ENCODE data around the gene PLAA.
"Not testable (repeated sequence)": the region's sequence is repeated elsewhere in the genome, so short reads cannot be mapped to it uniquely, and the experiment has no call there.

The PLAA gene

GRCh38 chr9:26928902-26929495 lies 18.0 kb downstream of the PLAA start:
- DNase-seq = no peak

- DNase-seq = no peak
These were observed 21.4 kb downstream of the PLAA start for GRCh38 chr9:26925609-26926008.

GRCh38 chr9:26919698-26920097 lies 27.3 kb downstream of the PLAA start:
- no peak for DNase-seq

- no peak for DNase-seq
These were observed 33.8 kb downstream of the PLAA start for GRCh38 chr9:26913138-26913668.

- DNase-seq = no peak
These were observed 42.4 kb downstream of the PLAA start for GRCh38 chr9:26904671-26905070.

GRCh38 chr9:26904070-26904469 lies 43.0 kb downstream of the PLAA start:
- DNase-seq = no peak

GRCh38 chr9:26893030-26893676 lies 53.9 kb downstream of the PLAA start:
- no peak for DNase-seq

GRCh38 chr9:26892251-26893029 lies 54.6 kb downstream of the PLAA start, which contains the start of gene CAAP1:
Gene CAAP1, minus strand, starts transcription at chr9:26892802. Its CDS starts 87 bp downstream, at chr9:26892715.
- DNase-seq = peak; percentile 86 to 87 (median 86)

GRCh38 chr9:26891726-26892125 lies 55.3 kb downstream of the PLAA start:
- DNase-seq = no peak

GRCh38 chr9:26888271-26888670 lies 58.8 kb downstream of the PLAA start:
- DNase-seq = no peak

- no peak for DNase-seq
These were observed 64.9 kb downstream of the PLAA start for GRCh38 chr9:26882154-26882553.

- DNase-seq = no peak
These were observed 66.8 kb downstream of the PLAA start for GRCh38 chr9:26880262-26880661.

GRCh38 chr9:26875155-26875554 lies 71.9 kb downstream of the PLAA start:
- DNase-seq = not testable (repeated sequence)

GRCh38 chr9:26870292-26870691 lies 76.8 kb downstream of the PLAA start:
- no peak for DNase-seq

- DNase-seq = no peak
These were observed 84.0 kb downstream of the PLAA start for GRCh38 chr9:26863074-26863473.

GRCh38 chr9:26856413-26857032 lies 90.5 kb downstream of the PLAA start:
- no peak for DNase-seq
